22Rv1 (cell line): ENCODE measurements around the gene ZNF618.
A peak's percentile ranks its signal among the peaks of the same experiment; 100 is the strongest.

ENCODE experiments used
- H3K27ac ChIP-seq: fragments of 450-650 bp; 2 replicates; pipeline ENCODE4 v1.5.1; 2017
- CTCF ChIP-seq: fragments of 450-650 bp; IDR thresholded peaks from 2 replicates; pipeline ENCODE4 v1.5.1; 2017; ENCODE audit warnings: mild to moderate bottlenecking
- ZFX ChIP-seq: fragments of 450-650 bp; IDR thresholded peaks from 2 replicates; pipeline ENCODE4 v1.6.1; 2017; ENCODE audit warnings: antibody characterized with exemption, borderline replicate concordance

Gene ZNF618

GRCh38 chr9:113853333-113853732 is 22.8 kb upstream of the ZNF618 start:
- H3K27ac ChIP-seq = no peak overlapping the region
- TF ChIP-seq CTCF (peak; percentile 74), ZFX (no peak)

- H3K27ac ChIP-seq = no peak overlapping the region
- TF ChIP-seq CTCF (no peak), ZFX (no peak)
Observed at GRCh38 chr9:113854310-113854709, 21.8 kb upstream of the ZNF618 start.

- no peak overlapping the region for H3K27ac ChIP-seq
- no peak for TF ChIP-seq CTCF
- TF ChIP-seq ZFX = no peak
Observed at GRCh38 chr9:113857875-113858274, 18.2 kb upstream of the ZNF618 start.

GRCh38 chr9:113858282-113858681 is 17.8 kb upstream of the ZNF618 start:
- H3K27ac ChIP-seq = no peak overlapping the region
- no peak for TF ChIP-seq ZFX
- TF ChIP-seq CTCF = no peak

- no peak for TF ChIP-seq ZFX
- TF ChIP-seq CTCF = no peak
- H3K27ac ChIP-seq = no peak overlapping the region
Observed at GRCh38 chr9:113863345-113863744, 12.8 kb upstream of the ZNF618 start.

- no peak for TF ChIP-seq ZFX
- no peak for TF ChIP-seq CTCF
- no peak overlapping the region for H3K27ac ChIP-seq
Observed at GRCh38 chr9:113868501-113868900, 7.6 kb upstream of the ZNF618 start.

GRCh38 chr9:113872485-113873143 is 3.5 kb upstream of the ZNF618 start:
- TF ChIP-seq ZFX (no peak), CTCF (no peak)
- no peak overlapping the region for H3K27ac ChIP-seq
